Stimulated activated naive CD8-positive, alpha-beta T cell treated with anti-CD3 and anti-CD28 coated beads, Interleukin-15, Interleukin-2, amounts not matched to agents 100 ng/mL and 50 ng/mL, for 24 hours (primary cell): ENCODE measurements around the gene TRPV6.

Source experiments
- H3K27ac Mint-ChIP-seq: one replicate; pipeline ENCODE4 v1.8.0; 2021; ENCODE audit warnings: mild to moderate bottlenecking, mixed read lengths
- H3K27me3 Mint-ChIP-seq: one replicate; pipeline ENCODE4 v1.8.0; 2021; ENCODE audit warnings: mixed read lengths
- H3K36me3 Mint-ChIP-seq: one replicate; pipeline ENCODE4 v1.8.0; 2021; ENCODE audit warnings: low read depth, mixed read lengths
- H3K4me1 Mint-ChIP-seq: one replicate; pipeline ENCODE4 v1.8.0; 2021; ENCODE audit warnings: low read depth, mixed read lengths
- H3K4me3 Mint-ChIP-seq: one replicate; pipeline ENCODE4 v1.8.0; 2021; ENCODE audit warnings: mild to moderate bottlenecking, mixed read lengths
- H3K9me3 Mint-ChIP-seq: one replicate; pipeline ENCODE4 v1.8.0; 2021; ENCODE audit warnings: mixed read lengths

TRPV6 gene

GRCh38 chr7:142860968-142861367 is 24.6 kb downstream of the TRPV6 start:
- no peaks in the 10 kb centered on the region for H3K36me3 Mint-ChIP-seq
- peaks cover 5% of the 10 kb centered on the region for H3K4me1 Mint-ChIP-seq
- no peak overlapping the region for H3K4me3 Mint-ChIP-seq
- no peak overlapping the region for H3K27ac Mint-ChIP-seq
- no peaks in the 10 kb centered on the region for H3K9me3 Mint-ChIP-seq
- H3K27me3 Mint-ChIP-seq: no peaks in the 10 kb centered on the region

GRCh38 chr7:142859829-142860228 is 25.7 kb downstream of the TRPV6 start:
- Mint-ChIP-seq H3K4me1 (peaks cover 5% of the 10 kb centered on the region), H3K27me3 (no peaks in the 10 kb centered on the region), H3K9me3 (no peaks in the 10 kb centered on the region), H3K4me3 (no peak overlapping the region), H3K36me3 (no peaks in the 10 kb centered on the region), H3K27ac (no peak overlapping the region)

DNA sequence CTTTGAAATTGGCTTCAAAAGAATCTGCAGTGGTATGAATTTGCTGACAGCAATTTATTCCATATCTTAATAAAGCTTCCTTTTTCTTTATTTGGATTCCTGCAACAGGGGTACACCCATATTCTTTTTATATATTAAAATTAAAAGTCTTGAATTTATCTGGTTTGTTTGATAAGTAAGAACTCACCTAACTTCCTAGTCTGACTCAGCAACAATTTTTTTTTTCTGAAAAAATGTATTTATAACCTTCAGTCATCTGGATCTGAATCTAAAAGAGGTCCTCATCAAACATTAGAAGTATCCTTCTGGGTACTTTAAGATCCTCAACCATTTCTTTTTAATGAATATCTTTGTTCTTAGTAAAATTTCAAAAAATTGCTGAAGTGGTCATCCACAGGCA is 26.1 kb downstream of the TRPV6 start:
- no peak overlapping the region for H3K27ac Mint-ChIP-seq
- no peaks in the 10 kb centered on the region for H3K27me3 Mint-ChIP-seq
- no peaks in the 10 kb centered on the region for H3K9me3 Mint-ChIP-seq
- H3K4me1 Mint-ChIP-seq: peaks cover 5% of the 10 kb centered on the region
- H3K36me3 Mint-ChIP-seq: no peaks in the 10 kb centered on the region
- H3K4me3 Mint-ChIP-seq: no peak overlapping the region

DNA sequence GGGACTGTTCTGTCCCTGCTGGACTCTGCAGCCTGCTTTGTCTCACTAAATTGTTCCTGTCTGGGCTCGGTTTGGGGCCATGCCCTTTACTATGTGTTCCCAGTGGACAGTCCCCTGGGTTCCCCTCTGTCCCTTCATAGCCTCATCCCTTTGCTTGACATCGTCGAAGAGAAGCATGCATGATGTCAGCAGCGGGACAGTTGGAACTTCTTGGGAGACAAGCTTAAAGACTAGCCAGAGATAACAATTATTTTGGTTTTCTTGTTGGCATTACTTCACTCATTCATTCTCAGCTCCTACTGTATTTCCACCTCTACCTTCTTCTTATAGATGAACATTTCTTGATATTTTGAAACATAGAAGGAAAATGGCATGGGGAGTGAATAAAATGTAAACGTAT is 27.9 kb downstream of the TRPV6 start:
- no peak overlapping the region for H3K4me3 Mint-ChIP-seq
- H3K27ac Mint-ChIP-seq: no peak overlapping the region
- H3K4me1 Mint-ChIP-seq: peaks cover 12% of the 10 kb centered on the region
- H3K27me3 Mint-ChIP-seq: no peaks in the 10 kb centered on the region
- no peaks in the 10 kb centered on the region for H3K9me3 Mint-ChIP-seq
- H3K36me3 Mint-ChIP-seq: no peaks in the 10 kb centered on the region

DNA sequence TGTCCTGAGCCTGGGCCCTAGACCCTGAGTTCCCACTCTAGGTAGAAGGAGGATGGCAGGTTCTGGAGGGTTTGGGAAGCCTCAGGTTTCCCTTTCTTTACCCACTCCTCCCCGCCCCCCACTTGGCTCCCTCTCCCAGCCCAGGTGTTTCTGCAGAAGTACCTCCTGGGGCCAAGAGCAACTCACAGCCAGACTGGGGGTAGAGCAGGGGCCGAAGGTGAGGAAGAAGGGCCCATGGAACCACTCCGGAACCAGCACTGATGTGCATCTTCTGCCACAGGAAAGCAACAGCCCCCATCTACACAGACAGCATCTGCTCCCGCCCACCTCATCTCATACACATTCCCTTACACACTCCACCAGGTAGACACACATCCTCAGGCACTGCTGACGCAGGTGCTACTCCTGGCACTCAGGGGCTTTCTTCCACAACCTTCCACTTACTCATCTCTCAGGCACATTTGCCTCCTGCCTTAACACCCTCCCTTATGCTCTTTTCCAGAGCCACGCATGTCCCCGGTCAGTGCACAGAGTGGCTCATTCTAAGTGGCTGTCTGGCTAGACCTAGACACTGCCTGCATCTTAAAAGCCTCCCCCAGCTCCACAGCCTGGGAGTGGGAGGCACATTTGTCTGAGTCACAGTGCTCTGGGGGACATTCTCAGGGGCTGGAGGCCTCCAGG is 28.8 kb downstream of the TRPV6 start:
- H3K36me3 Mint-ChIP-seq: no peaks in the 10 kb centered on the region
- peak overlapping the region; percentile 66 for H3K4me3 Mint-ChIP-seq
- no peaks in the 10 kb centered on the region for H3K9me3 Mint-ChIP-seq
- H3K27me3 Mint-ChIP-seq: no peaks in the 10 kb centered on the region
- H3K27ac Mint-ChIP-seq: no peak overlapping the region
- peaks cover 12% of the 10 kb centered on the region for H3K4me1 Mint-ChIP-seq

DNA sequence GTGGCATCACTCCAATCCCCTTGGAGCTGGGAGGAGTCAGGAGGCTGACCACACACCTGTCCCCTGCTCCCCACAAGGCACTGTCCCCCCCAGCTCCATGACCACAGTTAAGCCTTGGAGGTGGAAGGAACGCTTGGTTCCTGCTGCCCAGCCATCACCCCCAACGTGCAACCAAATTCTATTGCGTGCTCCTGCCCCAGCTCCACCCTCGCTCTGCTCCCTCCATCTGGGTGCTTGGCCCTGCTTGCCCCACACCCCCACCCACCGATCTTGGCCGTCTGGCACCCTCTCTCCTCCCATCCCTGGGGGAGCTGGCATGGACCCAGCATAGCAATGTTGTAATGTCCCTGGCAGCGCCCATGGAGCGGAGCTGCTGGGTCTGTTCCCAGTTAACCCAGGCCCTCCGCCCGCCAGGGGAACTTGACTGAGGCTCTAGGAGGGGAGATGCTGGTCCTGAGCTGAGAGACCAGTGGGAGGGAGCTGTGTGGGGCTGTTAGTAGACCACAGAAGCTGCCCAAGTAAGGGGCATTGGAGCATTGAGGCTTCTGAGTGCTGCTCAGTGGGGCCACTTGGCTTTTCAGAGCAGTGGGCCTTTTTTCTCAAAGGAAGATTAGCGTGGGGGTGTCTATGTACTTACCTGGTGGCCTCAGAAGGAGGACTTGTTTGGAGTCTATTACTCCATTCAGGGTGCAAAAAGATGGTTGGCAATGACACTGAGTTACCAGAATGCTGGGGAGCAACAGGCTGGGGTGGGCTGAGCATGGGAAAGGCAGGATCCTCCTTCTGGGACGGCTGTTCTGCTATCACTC is 29.6 kb downstream of the TRPV6 start:
- H3K4me3 Mint-ChIP-seq: peak overlapping the region; percentile 66
- peaks cover 12% of the 10 kb centered on the region for H3K4me1 Mint-ChIP-seq
- no peak overlapping the region for H3K27ac Mint-ChIP-seq
- H3K9me3 Mint-ChIP-seq: no peaks in the 10 kb centered on the region
- no peaks in the 10 kb centered on the region for H3K27me3 Mint-ChIP-seq
- H3K36me3 Mint-ChIP-seq: no peaks in the 10 kb centered on the region

DNA sequence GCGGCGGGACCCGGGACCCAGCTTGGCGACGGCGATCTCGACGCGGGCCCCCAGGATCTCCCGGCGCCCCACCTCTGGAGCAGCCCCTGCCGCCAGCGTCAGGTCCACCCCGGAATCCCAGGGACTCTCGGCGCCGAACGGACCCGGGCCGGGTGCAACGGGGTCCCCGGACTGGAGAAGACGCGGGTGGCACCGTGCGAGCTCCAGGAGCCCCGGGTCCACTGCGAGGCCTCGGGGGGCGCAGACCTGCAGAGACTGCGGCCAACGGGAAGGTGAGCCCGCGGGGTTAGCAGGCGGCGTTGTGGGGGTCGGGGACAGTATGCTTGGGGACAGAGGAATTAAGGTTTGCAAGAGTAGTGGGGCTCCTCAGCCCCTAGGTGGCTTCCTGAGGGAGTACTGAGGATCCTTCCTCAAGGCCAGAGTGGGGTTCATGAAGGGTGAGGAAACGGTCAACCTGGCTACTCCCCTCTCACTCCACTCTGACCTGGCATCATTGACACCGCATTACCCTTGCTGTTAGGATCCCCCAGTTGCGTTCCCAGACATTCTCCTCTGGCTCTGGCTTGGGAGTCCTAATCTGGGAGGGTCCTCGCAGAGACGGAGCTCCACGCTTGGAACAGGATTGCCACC is 30.3 kb downstream of the TRPV6 start:
- Mint-ChIP-seq H3K4me1 (peaks cover 12% of the 10 kb centered on the region), H3K27ac (no peak overlapping the region), H3K36me3 (no peaks in the 10 kb centered on the region), H3K27me3 (no peaks in the 10 kb centered on the region), H3K9me3 (no peaks in the 10 kb centered on the region), H3K4me3 (peak overlapping the region; percentile 66)

GRCh38 chr7:142854372-142855113 is 31.0 kb downstream of the TRPV6 start, which contains the start of gene EPHB6:
TSS of gene EPHB6 (plus strand) at chr7:142855076. CDS start at chr7:142863228, 8,152 bp downstream.
- Mint-ChIP-seq H3K27me3 (no peaks in the 10 kb centered on the region), H3K36me3 (no peaks in the 10 kb centered on the region), H3K4me3 (peak within 1 kb of the TSS; percentile 95), H3K4me1 (peaks cover 12% of the 10 kb centered on the region), H3K9me3 (no peaks in the 10 kb centered on the region), H3K27ac (peak within 1 kb of the TSS; percentile 61)

DNA sequence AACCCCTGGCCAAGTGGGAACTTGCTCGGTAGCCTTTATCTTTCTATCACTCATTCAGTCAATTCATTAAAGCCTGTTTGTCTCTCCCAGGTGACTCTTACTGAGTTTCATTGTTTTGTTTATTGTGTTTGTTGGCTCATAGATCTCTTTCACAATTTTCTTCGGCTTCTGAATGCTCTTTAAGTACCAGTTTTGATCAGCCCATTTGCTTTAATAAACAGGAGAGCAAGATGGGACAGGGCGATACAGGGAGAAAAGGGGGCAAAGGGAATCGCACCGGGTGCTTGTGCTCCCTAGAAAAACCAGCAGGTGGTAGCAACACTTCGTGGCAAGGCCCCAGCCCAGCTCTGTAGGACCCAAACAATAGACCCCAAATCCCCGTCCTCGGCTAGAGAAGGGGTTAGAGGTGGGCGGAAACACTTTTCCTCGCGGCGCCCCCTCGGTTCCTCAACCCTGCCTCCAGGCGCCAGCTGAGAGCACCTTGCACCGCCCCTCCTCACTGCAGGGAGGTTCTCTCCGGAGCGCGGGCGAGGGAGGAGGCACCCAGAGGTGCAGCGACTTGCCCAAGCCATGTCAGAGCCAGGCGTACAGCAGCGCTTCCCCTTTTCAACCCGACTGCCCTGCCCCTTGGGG is 31.7 kb downstream of the TRPV6 start:
- no peaks in the 10 kb centered on the region for H3K36me3 Mint-ChIP-seq
- H3K4me1 Mint-ChIP-seq: peaks cover 12% of the 10 kb centered on the region
- peak overlapping the region; percentile 95 for H3K4me3 Mint-ChIP-seq

DNA sequence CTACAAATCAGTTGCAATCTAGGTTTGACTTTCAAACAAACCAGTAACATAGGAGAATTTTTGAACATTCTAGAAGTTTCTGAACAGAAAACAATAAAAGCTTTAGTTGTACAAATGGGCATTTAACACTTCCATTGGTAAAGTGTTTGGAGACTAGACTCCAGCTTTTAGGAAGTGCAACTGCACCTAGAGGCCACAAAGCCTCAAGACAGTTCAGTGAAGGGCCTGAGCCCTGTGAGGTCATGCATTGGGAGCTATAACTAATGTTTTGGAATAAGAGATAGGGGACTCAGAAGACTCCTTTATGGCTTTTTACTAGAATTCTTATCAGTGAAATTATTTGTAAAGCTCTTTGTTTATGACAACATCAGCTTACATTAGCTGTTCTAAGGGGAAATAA is 33.6 kb downstream of the TRPV6 start:
- no peak overlapping the region for H3K27ac Mint-ChIP-seq
- no peak overlapping the region for H3K4me3 Mint-ChIP-seq
- peaks cover 11% of the 10 kb centered on the region for H3K4me1 Mint-ChIP-seq
- no peaks in the 10 kb centered on the region for H3K36me3 Mint-ChIP-seq
- no peaks in the 10 kb centered on the region for H3K9me3 Mint-ChIP-seq
- peaks cover 5% of the 10 kb centered on the region for H3K27me3 Mint-ChIP-seq

More for the DNA sequence above, 31.7 kb downstream of the TRPV6 start:
- Mint-ChIP-seq H3K9me3 (no peaks in the 10 kb centered on the region), H3K27ac (peak overlapping the region; percentile 61), H3K27me3 (no peaks in the 10 kb centered on the region)

GRCh38 chr7:142851269-142851668 is 34.3 kb downstream of the TRPV6 start:
- Mint-ChIP-seq H3K36me3 (no peaks in the 10 kb centered on the region), H3K4me3 (no peak overlapping the region), H3K4me1 (peaks cover 6% of the 10 kb centered on the region), H3K27me3 (peaks cover 5% of the 10 kb centered on the region), H3K27ac (no peak overlapping the region), H3K9me3 (no peaks in the 10 kb centered on the region)

DNA sequence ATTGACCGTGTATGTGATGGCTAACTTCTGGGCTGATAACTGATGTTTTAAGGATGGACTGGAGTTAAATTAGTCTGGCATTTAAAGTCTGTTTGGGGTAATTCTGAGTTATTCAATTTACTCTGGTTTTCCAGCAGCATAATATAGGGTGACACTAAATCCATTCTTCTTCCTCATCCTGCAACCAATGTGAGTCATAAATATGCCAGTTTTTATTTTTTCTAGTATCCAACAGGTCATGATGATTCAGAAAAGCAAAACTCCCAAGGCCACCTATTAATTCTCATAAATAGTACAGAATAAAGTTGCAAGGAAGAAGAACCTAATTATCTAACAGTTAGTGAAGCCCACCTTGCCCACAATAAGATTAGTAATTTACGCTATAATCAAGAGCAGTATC is 38.2 kb downstream of the TRPV6 start:
- no peaks in the 10 kb centered on the region for H3K4me1 Mint-ChIP-seq
- no peaks in the 10 kb centered on the region for H3K36me3 Mint-ChIP-seq
- no peak overlapping the region for H3K27ac Mint-ChIP-seq
- no peaks in the 10 kb centered on the region for H3K9me3 Mint-ChIP-seq
- H3K27me3 Mint-ChIP-seq: peaks cover 5% of the 10 kb centered on the region
- H3K4me3 Mint-ChIP-seq: no peak overlapping the region

DNA sequence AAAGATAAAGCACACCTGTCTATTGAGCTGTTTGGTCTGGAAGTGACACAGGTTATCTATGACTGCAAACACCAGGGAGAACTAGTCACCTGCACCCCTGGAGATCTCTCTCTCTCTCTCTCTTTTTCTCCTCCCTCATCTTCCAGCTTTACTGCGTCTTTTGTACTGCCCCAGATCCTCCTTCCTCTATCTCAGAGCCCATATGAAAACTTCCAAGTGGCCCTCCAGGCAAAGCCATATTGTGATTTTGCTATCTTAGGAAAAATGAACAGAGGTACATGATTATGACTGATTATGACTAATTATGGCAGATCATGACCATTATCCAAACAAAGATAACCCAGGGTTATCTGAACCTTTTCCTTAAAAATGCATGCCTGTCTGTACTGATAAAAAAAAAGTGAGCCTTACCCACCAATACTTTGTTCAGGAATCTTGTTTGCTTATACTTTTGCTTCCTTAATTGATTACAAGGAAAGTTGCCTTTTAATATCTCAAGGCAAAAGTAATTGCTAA is 43.2 kb downstream of the TRPV6 start:
- Mint-ChIP-seq H3K9me3 (no peaks in the 10 kb centered on the region), H3K4me3 (no peak overlapping the region), H3K27me3 (peaks cover 1% of the 10 kb centered on the region), H3K4me1 (no peaks in the 10 kb centered on the region), H3K36me3 (no peaks in the 10 kb centered on the region), H3K27ac (no peak overlapping the region)
